Measurements from ENCODE around the gene PRSS16.
"Not testable (repeated sequence)": the region's sequence is repeated elsewhere in the genome, so short reads cannot be mapped to it uniquely, and the experiment has no call there.

Gene PRSS16

GRCh38 chr6:27242589-27243265, 4.8 kb upstream of the PRSS16 start:
- no peak for DNase-seq

- no peak for DNase-seq
Observed at GRCh38 chr6:27248783-27249182, 1.3 kb downstream of the PRSS16 start.

- no peak for DNase-seq
Observed at GRCh38 chr6:27250277-27251111, 3.0 kb downstream of the PRSS16 start.

DNA sequence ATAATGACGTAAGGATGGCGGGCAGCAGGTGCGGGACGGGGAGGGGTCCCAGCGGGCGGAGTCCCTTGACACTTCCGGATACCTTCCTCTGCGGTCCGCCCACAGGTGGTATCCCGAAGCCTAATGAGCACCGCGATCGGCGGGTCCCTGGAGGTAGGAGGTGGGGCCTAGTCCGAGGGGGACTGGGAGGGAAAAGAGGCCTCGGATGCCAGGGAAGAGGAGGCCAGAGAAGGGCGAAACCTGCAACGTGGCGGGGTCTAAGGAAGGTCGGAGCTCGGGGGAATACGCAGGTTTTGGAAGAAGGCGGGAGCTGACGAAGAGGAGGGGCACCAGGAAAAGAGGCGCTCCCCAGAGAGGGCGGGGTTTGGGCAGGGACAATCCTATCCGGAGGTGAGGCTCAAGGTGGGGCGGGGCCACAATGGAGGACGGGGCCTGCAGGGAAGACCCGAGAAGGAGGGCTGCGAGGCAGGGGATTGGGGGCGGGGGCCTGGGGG, 3.7 kb downstream of the PRSS16 start:
- peak in 5 of 56 donors; percentile 1 to 27 (median 2) for DNase-seq

- DNase-seq, result peak in 2 of 56 donors; percentile 5 to 6
Observed at GRCh38 chr6:27251606-27252251, 4.2 kb downstream of the PRSS16 start.

- DNase-seq, result no peak
Observed at GRCh38 chr6:27254566-27254965, 7.1 kb downstream of the PRSS16 start.

DNA sequence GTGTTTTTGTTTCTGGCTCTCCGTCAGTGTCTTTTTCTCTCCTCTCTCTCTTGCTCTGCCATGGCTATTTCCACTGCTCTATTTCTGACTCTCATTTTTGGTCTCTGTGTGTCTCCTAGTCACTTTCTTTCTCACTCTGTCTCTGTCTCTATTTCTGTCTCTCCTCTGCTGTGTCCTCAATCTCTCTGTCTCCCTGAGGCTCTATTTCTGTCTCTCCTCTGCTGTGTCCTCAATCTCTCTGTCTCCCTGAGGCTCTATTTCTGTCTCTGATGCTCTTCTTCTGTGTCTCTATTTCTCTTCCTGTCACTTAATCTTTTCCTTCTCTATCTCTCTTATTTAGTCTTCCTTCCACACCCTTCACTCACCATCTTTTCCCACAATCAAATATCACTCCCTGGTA, 8.4 kb downstream of the PRSS16 start:
- DNase-seq, result no peak

GRCh38 chr6:27260369-27260768, 12.9 kb downstream of the PRSS16 start:
- no peak for DNase-seq

DNA sequence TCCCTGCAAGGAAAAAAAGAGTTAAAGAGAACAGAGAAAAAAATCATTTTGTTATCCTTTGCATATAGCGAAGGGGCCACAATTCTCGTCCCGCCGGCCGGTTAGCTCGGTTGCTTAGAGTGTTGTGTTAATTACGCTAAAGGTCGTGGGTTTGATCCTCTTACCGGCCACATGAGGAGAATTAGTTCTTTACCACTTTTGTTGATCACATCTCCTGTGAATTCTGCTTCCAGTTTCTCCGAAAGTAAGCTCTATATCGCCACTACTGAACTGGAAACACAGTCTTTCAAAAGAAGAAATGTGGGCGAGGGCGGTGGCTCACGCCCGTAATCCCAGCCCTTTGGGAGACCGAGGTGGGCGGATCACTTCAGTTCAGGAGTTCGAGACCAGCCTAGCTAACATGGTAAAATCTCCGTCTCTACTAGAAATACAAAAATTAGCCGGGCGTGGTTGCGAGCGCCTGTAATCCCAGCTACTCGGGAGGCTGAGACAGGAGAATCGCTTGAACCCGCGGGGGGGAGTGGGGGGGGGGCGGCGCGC, 13.4 kb downstream of the PRSS16 start:
- DNase-seq, result no peak

GRCh38 chr6:27263886-27264285, 16.4 kb downstream of the PRSS16 start:
- DNase-seq, result no peak

GRCh38 chr6:27267003-27267402, 19.5 kb downstream of the PRSS16 start:
- DNase-seq, result not testable (repeated sequence)

- no peak for DNase-seq
Observed at GRCh38 chr6:27267857-27268434, 20.4 kb downstream of the PRSS16 start.

GRCh38 chr6:27268803-27269202, 21.3 kb downstream of the PRSS16 start:
- no peak for DNase-seq

GRCh38 chr6:27273783-27274182, 26.3 kb downstream of the PRSS16 start:
- DNase-seq, result no peak

- DNase-seq, result no peak
Observed at GRCh38 chr6:27275025-27275956, 27.8 kb downstream of the PRSS16 start.

DNA sequence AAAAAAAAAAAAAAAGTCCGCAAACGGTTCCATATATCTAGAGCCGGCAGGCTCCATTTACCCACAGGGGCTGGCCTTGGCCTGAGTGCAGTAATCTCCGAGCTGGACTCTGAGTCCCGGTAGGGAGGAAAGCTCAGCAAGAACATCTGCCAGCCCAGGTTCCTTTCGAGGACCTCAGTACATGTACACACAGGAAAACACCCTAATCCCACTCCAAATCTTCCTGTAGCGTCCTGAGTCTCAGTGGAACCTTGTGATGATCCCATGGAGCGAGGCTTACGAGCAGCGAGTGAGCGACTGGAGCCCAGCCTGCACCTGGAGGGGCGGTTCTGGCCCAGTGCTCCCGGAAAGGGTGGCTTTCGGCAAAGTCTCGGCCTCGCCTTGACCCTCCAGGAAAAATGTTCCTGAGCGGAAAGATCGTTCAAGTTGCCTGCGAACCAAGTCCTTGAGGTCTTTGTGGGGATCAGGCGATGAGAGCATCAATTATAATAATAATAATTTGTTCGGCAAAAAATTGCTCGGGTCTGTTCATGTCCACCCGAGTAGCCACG, 32.1 kb downstream of the PRSS16 start:
- no peak for DNase-seq

- no peak for DNase-seq
Observed at GRCh38 chr6:27280064-27280539, 32.6 kb downstream of the PRSS16 start.

GRCh38 chr6:27280540-27281000, 33.1 kb downstream of the PRSS16 start:
- no peak for DNase-seq

- no peak for DNase-seq
Observed at GRCh38 chr6:27281105-27281539, 33.6 kb downstream of the PRSS16 start.

GRCh38 chr6:27281569-27281968, 34.1 kb downstream of the PRSS16 start:
- DNase-seq, result no peak

Measured in nucleus accumbens (tissue), 56 donors.